Measurements from ENCODE around the gene FERMT1.

The FERMT1 gene

GRCh38 chr20:6075428-6076219 lies 47.2 kb downstream of the FERMT1 start:
- Histone ChIP-seq H3K4me2 (ENCODE audit: insufficient read depth, low read length) (no peak overlapping the region), H2AFZ (ENCODE audit: low read depth, low read length) (no peak overlapping the region), H3K4me3 (ENCODE audit: low read depth in 1 of 2, low read length in 2 of 2) (no peak overlapping the region), H3K79me2 (ENCODE audit: insufficient read depth, low read length) (no peaks in the 10 kb centered on the region), H4K20me1 (ENCODE audit: insufficient read depth, low read length) (no peaks in the 10 kb centered on the region), H3K9me3 (ENCODE audit: insufficient read depth, low read length, severe bottlenecking) (no peaks in the 10 kb centered on the region), H3K36me3 (ENCODE audit: insufficient read depth, low read length) (no peaks in the 10 kb centered on the region), H3K27me3 (ENCODE audit: insufficient read depth, low read length, poor library complexity) (peaks cover 3% of the 10 kb centered on the region), H3K9ac (ENCODE audit: low read depth, low read length) (no peak overlapping the region), H3K4me1 (ENCODE audit: insufficient read depth, low read length) (no peaks in the 10 kb centered on the region), H3K27ac (ENCODE audit: low read length) (no peak overlapping the region)
- DNase-seq: no peak
- ATAC-seq (ENCODE audit: insufficient read depth, low read depth): no peak
- TF ChIP-seq EZH2 (IDR thresholded peaks at IDR 0.05; ENCODE audit: borderline replicate concordance, low read depth, low read length, severe bottlenecking) (no peak), CTCF (IDR thresholded peaks at IDR 0.05; ENCODE audit: borderline replicate concordance, extremely low read depth, low read length, poor library complexity, severe bottlenecking) (no peak)

DNA sequence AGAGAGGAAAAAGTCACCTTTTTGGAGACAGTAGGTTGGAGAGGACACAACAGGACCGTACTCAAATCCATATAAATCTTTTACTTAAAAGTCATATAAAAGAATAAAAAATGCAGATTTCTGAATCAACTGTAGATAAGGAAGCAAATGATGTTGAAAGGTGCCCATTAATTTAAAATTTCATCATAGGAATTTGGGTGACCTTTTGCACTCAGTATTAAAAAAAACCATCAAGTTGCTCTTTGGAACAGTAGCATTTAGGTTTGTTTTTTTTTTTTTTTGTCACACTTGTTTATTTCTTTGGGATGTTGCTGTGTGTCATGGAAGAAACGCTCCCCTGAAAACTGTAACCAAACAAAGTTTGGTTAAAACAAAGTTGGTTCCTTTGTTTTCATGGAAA lies 48.0 kb downstream of the FERMT1 start:
- no peak for DNase-seq
- Histone ChIP-seq H3K9me3 (ENCODE audit: insufficient read depth, low read length, severe bottlenecking) (no peaks in the 10 kb centered on the region), H3K79me2 (ENCODE audit: insufficient read depth, low read length) (no peaks in the 10 kb centered on the region), H3K27me3 (ENCODE audit: insufficient read depth, low read length, poor library complexity) (peaks cover 3% of the 10 kb centered on the region), H3K4me1 (ENCODE audit: insufficient read depth, low read length) (no peaks in the 10 kb centered on the region), H3K27ac (ENCODE audit: low read length) (no peak overlapping the region), H3K36me3 (ENCODE audit: insufficient read depth, low read length) (no peaks in the 10 kb centered on the region), H3K9ac (ENCODE audit: low read depth, low read length) (no peak overlapping the region), H3K4me2 (ENCODE audit: insufficient read depth, low read length) (no peak overlapping the region), H3K4me3 (ENCODE audit: low read depth in 1 of 2, low read length in 2 of 2) (no peak overlapping the region), H4K20me1 (ENCODE audit: insufficient read depth, low read length) (no peaks in the 10 kb centered on the region), H2AFZ (ENCODE audit: low read depth, low read length) (no peak overlapping the region)
- TF ChIP-seq CTCF (IDR thresholded peaks at IDR 0.05; ENCODE audit: borderline replicate concordance, extremely low read depth, low read length, poor library complexity, severe bottlenecking) (no peak), EZH2 (IDR thresholded peaks at IDR 0.05; ENCODE audit: borderline replicate concordance, low read depth, low read length, severe bottlenecking) (no peak)
- ATAC-seq (ENCODE audit: insufficient read depth, low read depth): no peak

DNA sequence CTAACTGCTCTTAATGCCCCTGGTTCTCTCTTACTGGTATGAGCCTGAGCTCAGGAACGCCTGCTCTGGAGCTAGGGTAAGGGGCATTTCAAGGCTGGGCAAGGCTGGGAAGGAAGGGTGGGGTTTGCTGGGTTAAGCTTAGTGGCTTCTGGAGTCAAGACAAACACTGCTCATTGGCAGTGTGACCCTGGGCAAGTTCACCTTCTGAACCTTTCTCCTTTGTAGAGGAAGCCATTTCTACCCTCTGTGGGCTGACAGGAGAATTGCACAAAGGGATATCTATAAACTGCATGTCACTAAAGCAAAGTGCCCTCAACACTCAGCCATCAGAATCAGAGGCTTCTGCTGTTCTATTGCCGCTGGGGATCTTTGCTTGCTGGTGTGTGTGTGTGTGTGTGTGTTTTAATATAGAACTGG lies 48.7 kb downstream of the FERMT1 start:
- H3K27me3 ChIP-seq (ENCODE audit: insufficient read depth, low read length, poor library complexity): peaks cover 1% of the 10 kb centered on the region
- TF ChIP-seq CTCF (IDR thresholded peaks at IDR 0.05; ENCODE audit: borderline replicate concordance, extremely low read depth, low read length, poor library complexity, severe bottlenecking) (peak; percentile 62), EZH2 (IDR thresholded peaks at IDR 0.05; ENCODE audit: borderline replicate concordance, low read depth, low read length, severe bottlenecking) (no peak)
- no peaks in the 10 kb centered on the region for H3K4me1 ChIP-seq (ENCODE audit: insufficient read depth, low read length)
- H3K9ac ChIP-seq (ENCODE audit: low read depth, low read length): no peak overlapping the region
- H3K9me3 ChIP-seq (ENCODE audit: insufficient read depth, low read length, severe bottlenecking): no peaks in the 10 kb centered on the region
- H4K20me1 ChIP-seq (ENCODE audit: insufficient read depth, low read length): no peaks in the 10 kb centered on the region
- peak overlapping the region; percentile 37; the same call in 1 of the 2 replicates for H2AFZ ChIP-seq (ENCODE audit: low read depth, low read length)
- H3K4me2 ChIP-seq (ENCODE audit: insufficient read depth, low read length): no peak overlapping the region
- DNase-seq (peak; percentile 20), ATAC-seq (ENCODE audit: insufficient read depth, low read depth) (peak; percentile 85)
- no peaks in the 10 kb centered on the region for H3K79me2 ChIP-seq (ENCODE audit: insufficient read depth, low read length)
- no peak overlapping the region for H3K27ac ChIP-seq (ENCODE audit: low read length)
- no peak overlapping the region for H3K4me3 ChIP-seq (ENCODE audit: low read depth in 1 of 2, low read length in 2 of 2)
- no peaks in the 10 kb centered on the region for H3K36me3 ChIP-seq (ENCODE audit: insufficient read depth, low read length)
